Thyroid gland (tissue), 4 donors: Measurements from ENCODE around the gene PARD3B. TPM values are rescaled to one million over a fixed set of nuclear protein-coding genes. Genes with fewer than 3 reads are reported as not detected.

Source experiments
- DNase-seq, 2 donors: peaks; one replicate each; pipeline ENCODE4 v3.0.0-alpha.2; 2019
- H3K27ac ChIP-seq, 3 donors: fragments of 200-600 bp; sonication (generic); 1 replicate in 2 of 3; 2 replicates in 1 of 3; pipeline ENCODE4 v1.5.1; 2016 to 2019; ENCODE audit warnings: mild to moderate bottlenecking in 1 of 3, moderate library complexity in 1 of 3
- H3K27me3 ChIP-seq: fragments of 200-600 bp; sonication (generic); one replicate; pipeline ENCODE4 v1.5.1; 2019
- H3K36me3 ChIP-seq, 2 donors: fragments of 200-600 bp; sonication (generic); one replicate each; pipeline ENCODE4 v1.5.1; 2016 to 2019
- H3K4me1 ChIP-seq, 2 donors: fragments of 200-600 bp; sonication (generic); one replicate each; pipeline ENCODE4 v1.5.1; 2017 to 2019
- H3K4me3 ChIP-seq, 3 donors: fragments of 200-600 bp; sonication (generic); replicated peaks in 1 of 3; 1 replicate in 2 of 3; 2 replicates in 1 of 3; pipeline ENCODE4 v1.5.1; 2016; ENCODE audit warnings: mild to moderate bottlenecking in 1 of 3
- H3K9me3 ChIP-seq: fragments of 200-600 bp; sonication (generic); one replicate; pipeline ENCODE4 v1.5.1; 2017
- POLR2A ChIP-seq, 2 donors: fragments of 450-650 bp; IDR thresholded peaks; one replicate each; pipeline ENCODE4 v1.6.1; 2017; ENCODE audit warnings: antibody characterized with exemption in 2 of 2, mild to moderate bottlenecking in 2 of 2, moderate library complexity in 1 of 2
- WGBS, 2 donors: methylation state at CpG; one replicate each; pipeline ENCODE4 v1.1.5; 2017; 5-methylcytosine and 5-hydroxymethylcytosine counted together
- intact Hi-C: fragments of 100-400 bp; cut with DNase I; formaldehyde crosslinking; loops from one replicate; pipeline ENCODE4 v1.15.1; 2023
- total RNA-seq, 4 donors: library from RNA; depleted of rRNA; stranded (reverse); fragments of >200 nt; gene quantifications; one replicate each; pipeline ENCODE4 v1.2.3, GENCODE V29; 2016
- TF ChIP-seq, protein P1 (sequence below), 6 experiments: fragments of 200-600 bp in 3 of 6; fragments of 450-650 bp in 3 of 6; sonication (generic) in 3 of 6; IDR thresholded peaks; one replicate each; pipeline ENCODE4 v1.5.1; 2016 to 2019; ENCODE audit warnings: antibody characterized with exemption in 6 of 6, mild to moderate bottlenecking in 2 of 6, inconsistent platforms in 1 of 6, moderate library complexity in 1 of 6

Gene PARD3B
- total RNA-seq, 4 donors from 2014 or later: 27.0 to 43.4 (median 34.6) TPM

DNA sequence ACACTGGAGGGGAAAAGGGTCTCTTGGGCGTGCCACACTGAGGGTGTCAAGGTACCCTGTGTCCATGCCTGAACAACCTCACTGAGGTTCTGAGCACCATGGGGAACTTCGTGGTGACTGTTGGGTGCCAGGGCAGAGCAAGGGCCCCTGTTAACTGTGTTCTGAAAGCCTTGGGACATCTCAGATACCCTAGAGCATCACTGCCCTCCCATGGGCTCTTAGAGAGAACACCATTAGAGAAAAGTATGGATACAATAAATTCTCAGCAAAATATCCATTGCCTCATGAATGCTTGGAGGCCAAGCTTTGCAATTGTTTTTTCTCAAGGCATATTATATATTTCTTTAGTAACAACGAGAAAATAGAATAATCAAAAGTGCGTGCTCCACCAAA is 648.6 kb downstream of the PARD3B start:
- TF ChIP-seq POLR2A (IDR thresholded peaks at IDR 0.05): no peak
- TF ChIP-seq, protein P1, sequence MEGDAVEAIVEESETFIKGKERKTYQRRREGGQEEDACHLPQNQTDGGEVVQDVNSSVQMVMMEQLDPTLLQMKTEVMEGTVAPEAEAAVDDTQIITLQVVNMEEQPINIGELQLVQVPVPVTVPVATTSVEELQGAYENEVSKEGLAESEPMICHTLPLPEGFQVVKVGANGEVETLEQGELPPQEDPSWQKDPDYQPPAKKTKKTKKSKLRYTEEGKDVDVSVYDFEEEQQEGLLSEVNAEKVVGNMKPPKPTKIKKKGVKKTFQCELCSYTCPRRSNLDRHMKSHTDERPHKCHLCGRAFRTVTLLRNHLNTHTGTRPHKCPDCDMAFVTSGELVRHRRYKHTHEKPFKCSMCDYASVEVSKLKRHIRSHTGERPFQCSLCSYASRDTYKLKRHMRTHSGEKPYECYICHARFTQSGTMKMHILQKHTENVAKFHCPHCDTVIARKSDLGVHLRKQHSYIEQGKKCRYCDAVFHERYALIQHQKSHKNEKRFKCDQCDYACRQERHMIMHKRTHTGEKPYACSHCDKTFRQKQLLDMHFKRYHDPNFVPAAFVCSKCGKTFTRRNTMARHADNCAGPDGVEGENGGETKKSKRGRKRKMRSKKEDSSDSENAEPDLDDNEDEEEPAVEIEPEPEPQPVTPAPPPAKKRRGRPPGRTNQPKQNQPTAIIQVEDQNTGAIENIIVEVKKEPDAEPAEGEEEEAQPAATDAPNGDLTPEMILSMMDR (IDR thresholded peaks at IDR 0.05): no peak
- no peak for DNase-seq
- intact Hi-C loops: no loop called here
- H3K36me3 ChIP-seq: no peaks in the 10 kb centered on the region
- H3K27me3 ChIP-seq: no peaks in the 10 kb centered on the region
- H3K4me1 ChIP-seq: no peaks in the 10 kb centered on the region
- 88 to 89% methylated on average over 4 of the region's 4 CpGs for WGBS, 2 donors
- no peak overlapping the region for H3K27ac ChIP-seq
- no peaks in the 10 kb centered on the region for H3K9me3 ChIP-seq
- H3K4me3 ChIP-seq: no peak overlapping the region

- Histone ChIP-seq H3K4me1 (no peaks in the 10 kb centered on the region), H3K27me3 (no peaks in the 10 kb centered on the region), H3K27ac (no peak overlapping the region), H3K9me3 (no peaks in the 10 kb centered on the region), H3K4me3 (no peak overlapping the region), H3K36me3 (no peaks in the 10 kb centered on the region)
- intact Hi-C loops: no loop called here
- TF ChIP-seq, protein P1 (IDR thresholded peaks at IDR 0.05): no peak
- no peak for TF ChIP-seq POLR2A (IDR thresholded peaks at IDR 0.05)
- DNase-seq: no peak
These were observed 652.3 kb downstream of the PARD3B start for GRCh38 chr2:205197468-205198139.

DNA sequence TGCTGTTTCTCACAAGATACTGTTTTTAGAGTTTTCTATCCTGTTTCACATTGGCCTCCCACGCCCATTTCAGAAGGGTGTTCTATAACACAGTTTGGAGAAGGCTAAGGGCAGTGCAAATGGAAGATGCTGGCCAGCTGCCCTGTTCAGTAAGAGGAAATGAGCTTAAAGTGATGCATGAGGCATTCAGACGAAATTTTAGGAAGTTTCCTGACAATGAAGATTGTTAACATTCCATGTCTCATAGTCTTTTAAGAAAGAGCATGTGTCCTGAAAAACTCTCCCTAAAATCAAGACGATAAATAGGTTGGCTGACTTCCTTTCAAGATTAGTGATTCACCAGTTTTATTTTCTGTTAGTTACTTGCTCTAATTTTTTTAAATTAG is 652.9 kb downstream of the PARD3B start:
- Histone ChIP-seq H3K27ac (no peak overlapping the region), H3K4me3 (no peak overlapping the region), H3K4me1 (no peaks in the 10 kb centered on the region), H3K9me3 (no peaks in the 10 kb centered on the region), H3K36me3 (no peaks in the 10 kb centered on the region), H3K27me3 (no peaks in the 10 kb centered on the region)
- 48 to 65% methylated on average over 3 of the region's 3 CpGs for WGBS, 2 donors
- DNase-seq: peak in 1 of 2 donors; percentile 8
- TF ChIP-seq, protein P1 (IDR thresholded peaks at IDR 0.05): no peak
- no peak for TF ChIP-seq POLR2A (IDR thresholded peaks at IDR 0.05)
- intact Hi-C loops: no loop called here

DNA sequence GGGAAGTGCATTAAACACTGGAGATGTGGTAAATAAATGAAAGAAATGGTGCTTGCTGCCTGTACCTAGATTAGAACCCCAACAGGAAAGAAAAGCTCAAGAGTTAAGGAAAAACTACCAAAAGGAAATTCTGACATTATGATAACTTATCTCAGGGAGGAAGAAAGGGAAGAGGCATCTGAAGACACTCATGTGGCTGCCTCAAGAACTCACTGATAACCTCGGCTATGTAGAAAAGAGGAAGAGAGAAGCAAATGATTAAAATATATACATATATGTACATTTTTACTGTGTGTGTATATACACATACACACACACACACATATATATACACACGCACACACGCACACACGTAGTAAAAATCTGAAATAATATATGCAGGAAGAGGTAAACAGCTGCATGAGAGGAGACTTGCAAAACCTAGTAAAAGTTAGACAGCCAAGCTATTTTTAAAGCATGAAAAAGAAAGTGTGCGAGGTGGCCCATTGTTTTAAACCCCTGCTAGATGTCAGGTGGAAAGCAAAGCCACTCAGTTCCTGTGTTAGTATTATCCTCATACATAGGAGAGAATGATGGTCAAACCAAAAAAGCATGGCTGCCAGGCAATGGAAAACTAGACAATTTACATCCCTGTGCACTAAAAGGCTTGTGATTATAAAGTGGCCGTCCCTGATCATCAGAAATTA is 654.0 kb downstream of the PARD3B start:
- no peak overlapping the region for H3K4me3 ChIP-seq
- intact Hi-C loops: no loop called here
- no peak for DNase-seq
- no peaks in the 10 kb centered on the region for H3K36me3 ChIP-seq
- no peaks in the 10 kb centered on the region for H3K4me1 ChIP-seq
- 93% methylated on average over 6 of the region's 6 CpGs for WGBS, 2 donors
- no peaks in the 10 kb centered on the region for H3K9me3 ChIP-seq
- TF ChIP-seq, protein P1 (IDR thresholded peaks at IDR 0.05): no peak
- no peak for TF ChIP-seq POLR2A (IDR thresholded peaks at IDR 0.05)
- no peaks in the 10 kb centered on the region for H3K27me3 ChIP-seq
- H3K27ac ChIP-seq: no peak overlapping the region

- no peak overlapping the region for H3K4me3 ChIP-seq
- no peak for DNase-seq
- H3K36me3 ChIP-seq: no peaks in the 10 kb centered on the region
- no peaks in the 10 kb centered on the region for H3K9me3 ChIP-seq
- intact Hi-C loops: no loop called here
- WGBS, 2 donors: 92 to 95% methylated on average over 2 of the region's 2 CpGs
- no peaks in the 10 kb centered on the region for H3K4me1 ChIP-seq
- no peak overlapping the region for H3K27ac ChIP-seq
- no peaks in the 10 kb centered on the region for H3K27me3 ChIP-seq
- TF ChIP-seq POLR2A (IDR thresholded peaks at IDR 0.05): no peak
- TF ChIP-seq, protein P1 (IDR thresholded peaks at IDR 0.05): no peak
These were observed 665.2 kb downstream of the PARD3B start for GRCh38 chr2:205210494-205210893.
